Activated B cell treated with CpG ODN at 0.5 μM for 24 hours (primary cell): ENCODE results near the gene LRRC56. TPM values are rescaled to one million over a fixed set of nuclear protein-coding genes. Genes with fewer than 3 reads are reported as not detected.
A peak's percentile ranks its signal among the peaks of the same experiment; 100 is the strongest.

Source experiments
- ATAC-seq: fragments of 200-7000 bp; cut with Tn5 transposase; one replicate; pipeline ENCODE4 v1.10.0; 2021; ENCODE audit warnings: low read depth, mild to moderate bottlenecking, moderate library complexity
- CTCF ChIA-PET: fragments of 350-600 bp; sonication (Branson Sonifier 250); formaldehyde crosslinking; loops from one replicate; lab custom pipeline; 2021; ENCODE audit warnings: antibody characterized with exemption; lab: Charles Lee
- POLR2A ChIA-PET: fragments of 350-600 bp; sonication (Branson Sonifier 250); formaldehyde crosslinking; loops from one replicate; lab custom pipeline; 2021; ENCODE audit warnings: antibody characterized with exemption; lab: Charles Lee
- DNase-seq: peaks from one replicate; pipeline ENCODE4 v3.0.0; 2022
- H3K27ac Mint-ChIP-seq: one replicate; pipeline ENCODE4 v1.8.0; 2020; ENCODE audit warnings: mixed read lengths
- H3K27me3 Mint-ChIP-seq: one replicate; pipeline ENCODE4 v1.8.0; 2021; ENCODE audit warnings: mixed read lengths
- H3K36me3 Mint-ChIP-seq: one replicate; pipeline ENCODE4 v1.8.0; 2021; ENCODE audit warnings: low read depth, mixed read lengths
- H3K4me1 Mint-ChIP-seq: one replicate; pipeline ENCODE4 v1.8.0; 2021; ENCODE audit warnings: mixed read lengths
- H3K4me3 Mint-ChIP-seq: one replicate; pipeline ENCODE4 v1.8.0; 2020; ENCODE audit warnings: mild to moderate bottlenecking, mixed read lengths
- H3K9me3 Mint-ChIP-seq: one replicate; pipeline ENCODE4 v1.8.0; 2020; ENCODE audit warnings: mixed read lengths
- intact Hi-C: fragments of 100-400 bp; cut with micrococcal nuclease; formaldehyde crosslinking; loops from one replicate; pipeline ENCODE4 v1.15.1; 2024
- total RNA-seq: library from RNA; stranded (reverse); gene quantifications from 2 replicates; pipeline ENCODE4 v1.2.3, GENCODE V29; 2022
- TF ChIP-seq, protein P1 (sequence below): fragments of 200-600 bp; IDR thresholded peaks from one replicate; pipeline ENCODE4 v1.8.0; 2022; ENCODE audit warnings: antibody characterized with exemption, mild to moderate bottlenecking

Gene LRRC56
- total RNA-seq, 1 donor from 2014 or later = 7.9 TPM

DNA sequence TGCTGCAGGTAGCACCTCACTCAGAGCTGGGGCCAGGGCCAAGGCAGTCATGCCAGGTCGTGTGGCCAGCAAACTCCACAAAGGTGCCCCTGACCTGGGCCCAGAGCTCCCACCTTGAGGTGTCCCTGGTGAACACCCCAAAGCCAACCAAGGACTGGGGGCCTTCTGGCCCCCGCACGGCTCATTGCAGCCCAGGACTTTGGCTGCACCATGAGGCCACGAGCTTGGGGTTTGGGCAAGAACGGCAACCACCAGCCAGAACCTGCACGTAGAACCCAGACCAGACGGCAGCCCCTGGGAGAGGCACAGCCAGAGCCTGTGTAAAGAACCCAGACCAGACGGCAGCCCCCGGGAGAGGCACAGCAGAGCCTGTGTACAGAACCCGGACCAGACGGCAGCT is 7.8 kb downstream of the LRRC56 start:
- peaks cover 8% of the 10 kb centered on the region for H3K36me3 Mint-ChIP-seq
- DNase-seq = no peak

DNA sequence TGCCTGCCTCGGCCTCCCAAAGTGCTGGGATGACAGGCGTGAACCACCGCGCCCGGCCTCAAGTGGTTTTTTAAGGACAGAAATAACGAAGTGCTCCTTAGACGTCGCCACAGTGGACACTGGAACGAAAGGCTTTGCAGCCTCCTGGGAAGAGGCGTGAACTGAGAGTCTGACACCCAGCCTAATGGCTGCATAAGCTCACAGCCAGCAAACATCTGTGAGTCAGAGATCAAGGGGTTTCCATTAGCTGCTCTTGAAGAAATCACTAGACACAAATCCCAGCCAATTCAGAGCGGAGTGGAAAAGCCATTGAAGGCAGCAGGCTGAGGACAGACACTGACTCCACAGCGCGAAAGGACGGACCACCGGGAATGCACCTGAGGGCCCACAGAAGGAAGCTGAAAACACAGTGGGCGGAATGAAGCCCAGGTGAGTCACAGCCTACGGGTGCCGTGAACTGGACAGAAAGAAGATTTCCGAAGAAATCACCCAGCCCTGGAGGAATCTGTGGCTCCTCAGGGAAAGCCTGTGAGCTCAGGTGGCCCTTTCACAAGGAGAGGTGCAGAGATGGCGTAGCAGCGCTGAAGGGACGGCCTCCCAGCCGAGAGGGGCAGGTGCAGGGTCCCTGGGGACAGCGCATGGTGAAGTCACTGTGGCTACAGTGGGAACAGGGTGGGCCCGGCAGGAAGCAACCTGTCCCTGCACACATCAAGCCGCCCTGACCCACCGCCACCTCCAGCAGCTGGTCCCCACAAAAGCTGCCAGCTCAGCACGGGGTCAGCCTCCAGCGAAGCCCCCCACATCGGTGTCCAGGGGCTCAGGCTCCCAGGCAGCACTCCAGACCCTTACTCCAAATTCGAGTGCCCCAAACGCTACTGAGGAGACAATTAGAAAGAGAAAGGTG is 11.6 kb downstream of the LRRC56 start:
- ChIA-PET CTCF (interaction anchor here (0.6 kb wide), 1 partner anchor 175 kb away, joined by 3 read pairs; no protein-coding TSS in a partner anchor), POLR2A (no interaction called here)

More for the DNA sequence above, 7.8 kb downstream of the LRRC56 start:
- Mint-ChIP-seq H3K4me3 (no peak overlapping the region), H3K27me3 (no peaks in the 10 kb centered on the region), H3K4me1 (peaks cover 1% of the 10 kb centered on the region), H3K27ac (no peak overlapping the region), H3K9me3 (no peaks in the 10 kb centered on the region)
- ChIA-PET CTCF (interaction anchor here (0.9 kb wide), 1 partner anchor 10 kb away, joined by 3 read pairs; no protein-coding TSS in a partner anchor), POLR2A (interaction anchor here (1.0 to 1.3 kb wide), 2 partner anchors 9 to 15 kb away, joined by 3 to 5 read pairs; partner anchors contain the start of gene LMNTD2)
- TF ChIP-seq, protein P1, sequence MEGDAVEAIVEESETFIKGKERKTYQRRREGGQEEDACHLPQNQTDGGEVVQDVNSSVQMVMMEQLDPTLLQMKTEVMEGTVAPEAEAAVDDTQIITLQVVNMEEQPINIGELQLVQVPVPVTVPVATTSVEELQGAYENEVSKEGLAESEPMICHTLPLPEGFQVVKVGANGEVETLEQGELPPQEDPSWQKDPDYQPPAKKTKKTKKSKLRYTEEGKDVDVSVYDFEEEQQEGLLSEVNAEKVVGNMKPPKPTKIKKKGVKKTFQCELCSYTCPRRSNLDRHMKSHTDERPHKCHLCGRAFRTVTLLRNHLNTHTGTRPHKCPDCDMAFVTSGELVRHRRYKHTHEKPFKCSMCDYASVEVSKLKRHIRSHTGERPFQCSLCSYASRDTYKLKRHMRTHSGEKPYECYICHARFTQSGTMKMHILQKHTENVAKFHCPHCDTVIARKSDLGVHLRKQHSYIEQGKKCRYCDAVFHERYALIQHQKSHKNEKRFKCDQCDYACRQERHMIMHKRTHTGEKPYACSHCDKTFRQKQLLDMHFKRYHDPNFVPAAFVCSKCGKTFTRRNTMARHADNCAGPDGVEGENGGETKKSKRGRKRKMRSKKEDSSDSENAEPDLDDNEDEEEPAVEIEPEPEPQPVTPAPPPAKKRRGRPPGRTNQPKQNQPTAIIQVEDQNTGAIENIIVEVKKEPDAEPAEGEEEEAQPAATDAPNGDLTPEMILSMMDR = no peak
- intact Hi-C loops = no loop called here
- ATAC-seq = no peak

DNA sequence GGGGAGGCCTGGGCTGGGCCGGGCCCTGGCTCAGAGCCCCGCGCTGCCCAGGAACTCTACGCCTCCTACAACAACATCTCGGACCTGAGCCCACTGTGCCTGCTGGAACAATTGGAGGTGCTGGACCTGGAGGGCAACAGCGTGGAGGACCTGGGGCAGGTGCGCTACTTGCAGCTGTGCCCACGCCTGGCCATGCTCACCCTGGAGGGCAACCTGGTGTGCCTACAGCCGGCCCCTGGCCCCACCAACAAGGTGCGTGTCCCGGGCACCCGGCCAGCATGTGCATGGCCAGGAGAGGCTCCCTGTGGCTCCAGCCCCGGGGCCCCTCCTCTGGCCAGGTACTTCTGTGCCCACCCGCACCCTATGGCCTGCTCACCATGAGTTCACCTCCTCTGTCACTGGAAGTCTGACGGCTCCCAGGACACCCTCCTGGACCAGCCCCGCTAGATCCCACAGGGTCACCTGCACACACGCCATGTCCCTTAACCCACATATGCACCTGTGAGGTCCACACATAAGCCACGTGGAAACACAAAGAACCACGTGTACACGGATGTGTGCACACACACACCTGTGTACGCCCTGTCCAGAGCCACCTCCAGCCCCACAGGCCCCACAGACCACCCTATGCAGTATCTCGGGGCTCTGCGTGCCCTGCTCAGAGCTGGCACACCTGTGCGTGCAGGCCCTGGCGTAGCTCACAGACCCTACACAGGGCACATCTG is 12.9 kb downstream of the LRRC56 start:
- H3K27ac Mint-ChIP-seq = no peak overlapping the region
- TF ChIP-seq, protein P1 = no peak
- no peaks in the 10 kb centered on the region for H3K9me3 Mint-ChIP-seq
- ChIA-PET CTCF (no interaction called here), POLR2A (no interaction called here)
- intact Hi-C loops = no loop called here
- H3K4me3 Mint-ChIP-seq = no peak overlapping the region
- ATAC-seq = no peak
- no peaks in the 10 kb centered on the region for H3K27me3 Mint-ChIP-seq
- DNase-seq = no peak
- no peaks in the 10 kb centered on the region for H3K4me1 Mint-ChIP-seq
- H3K36me3 Mint-ChIP-seq = peaks cover 5% of the 10 kb centered on the region

More for the DNA sequence above, 11.6 kb downstream of the LRRC56 start:
- Mint-ChIP-seq H3K4me3 (no peak overlapping the region), H3K27me3 (no peaks in the 10 kb centered on the region), H3K4me1 (no peaks in the 10 kb centered on the region), H3K9me3 (no peaks in the 10 kb centered on the region), H3K27ac (no peak overlapping the region), H3K36me3 (peaks cover 5% of the 10 kb centered on the region)
- TF ChIP-seq, protein P1 = no peak
- ATAC-seq (peak; percentile 34), DNase-seq (no peak)
- intact Hi-C loops = no loop called here

DNA sequence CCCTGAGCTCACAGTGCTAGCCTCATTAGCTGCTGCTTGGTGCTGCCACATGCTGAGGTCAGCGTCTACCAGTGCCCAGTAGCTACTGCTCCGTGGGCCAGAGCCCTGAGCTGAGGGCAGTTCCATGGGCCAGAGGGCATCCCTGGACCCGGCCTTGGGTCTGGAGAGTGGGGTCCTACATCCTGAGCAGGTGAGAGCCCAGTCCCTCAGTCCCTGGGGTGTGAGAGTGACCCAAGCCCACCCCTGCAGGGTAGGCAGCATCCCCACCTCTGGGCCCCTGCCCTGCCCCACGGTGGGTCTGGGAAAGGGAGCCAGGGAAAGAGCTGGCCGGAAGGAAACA is 13.4 kb downstream of the LRRC56 start:
- DNase-seq = no peak
- TF ChIP-seq, protein P1 = no peak
- Mint-ChIP-seq H3K9me3 (no peaks in the 10 kb centered on the region), H3K27me3 (no peaks in the 10 kb centered on the region), H3K4me1 (no peaks in the 10 kb centered on the region), H3K36me3 (peaks cover 2% of the 10 kb centered on the region), H3K27ac (no peak overlapping the region), H3K4me3 (no peak overlapping the region)
- intact Hi-C loops = no loop called here
- ChIA-PET POLR2A (no interaction called here), CTCF (no interaction called here)
- no peak for ATAC-seq

DNA sequence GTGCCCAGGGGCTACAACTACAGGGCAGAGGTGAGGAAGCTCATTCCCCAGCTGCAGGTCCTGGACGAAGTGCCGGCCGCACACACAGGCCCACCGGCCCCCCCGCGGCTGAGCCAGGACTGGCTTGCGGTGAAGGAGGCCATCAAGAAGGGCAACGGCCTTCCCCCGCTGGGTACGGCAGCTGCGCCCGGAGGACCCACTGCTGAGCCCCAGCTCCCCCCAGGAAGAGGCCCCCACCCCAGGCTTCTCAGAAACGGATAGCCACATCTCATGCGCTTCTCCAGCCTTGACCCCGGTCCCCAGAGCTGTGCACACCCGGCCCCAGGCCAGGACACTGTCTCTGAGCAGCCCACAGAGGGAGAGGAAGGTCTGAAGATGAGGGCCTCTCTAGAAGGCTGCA is 13.8 kb downstream of the LRRC56 start:
- DNase-seq (no peak), ATAC-seq (no peak)
- Mint-ChIP-seq H3K27me3 (no peaks in the 10 kb centered on the region), H3K4me1 (no peaks in the 10 kb centered on the region), H3K4me3 (no peak overlapping the region), H3K36me3 (no peaks in the 10 kb centered on the region), H3K27ac (no peak overlapping the region), H3K9me3 (no peaks in the 10 kb centered on the region)
- TF ChIP-seq, protein P1 = no peak
- intact Hi-C loops = no loop called here
- ChIA-PET POLR2A (no interaction called here), CTCF (no interaction called here)
